Uterus (tissue), 4 donors: ENCODE measurements around the gene GEMIN5. TPM values are rescaled to one million over a fixed set of nuclear protein-coding genes. Genes with fewer than 3 reads are reported as not detected.
"Not testable (repeated sequence)": the region's sequence is repeated elsewhere in the genome, so short reads cannot be mapped to it uniquely, and the experiment has no call there.

Experiments
- DNase-seq, 2 donors: peaks; one replicate each; pipeline ENCODE4 v3.0.0-alpha.2; 2019 to 2020
- H3K27ac ChIP-seq, 2 donors: fragments of 200-600 bp; sonication (generic); 1 replicate in 1 of 2; 2 replicates in 1 of 2; pipeline ENCODE4 v1.5.1; 2016 to 2018
- H3K27me3 ChIP-seq, 2 donors: fragments of 200-600 bp; sonication (generic); one replicate each; pipeline ENCODE4 v1.5.1; 2018 to 2019; ENCODE audit warnings: control low read depth in 1 of 2
- H3K36me3 ChIP-seq, 2 donors: fragments of 200-600 bp; sonication (generic); one replicate each; pipeline ENCODE4 v1.5.1; 2019; ENCODE audit warnings: control low read depth in 1 of 2
- H3K4me1 ChIP-seq, 2 donors: fragments of 200-600 bp; sonication (generic); one replicate each; pipeline ENCODE4 v1.5.1; 2018 to 2019; ENCODE audit warnings: control low read depth in 1 of 2
- H3K4me3 ChIP-seq, 2 donors: fragments of 200-600 bp; sonication (generic); 1 replicate in 1 of 2; 2 replicates in 1 of 2; pipeline ENCODE4 v1.5.1; 2018 to 2019; ENCODE audit warnings: mild to moderate bottlenecking in 1 of 2
- H3K9me3 ChIP-seq, 2 donors: fragments of 200-600 bp; sonication (generic); one replicate each; pipeline ENCODE4 v1.5.1; 2019; ENCODE audit warnings: control low read depth in 1 of 2
- CTCF ChIP-seq, 4 experiments: fragments of 200-600 bp in 2 of 4; fragments of 450-650 bp in 2 of 4; sonication (generic) in 2 of 4; IDR thresholded peaks; one replicate each; pipeline ENCODE4 v1.5.1; 2016 to 2019; ENCODE audit warnings: antibody characterized with exemption in 4 of 4, mild to moderate bottlenecking in 2 of 4, moderate library complexity in 1 of 4
- POLR2A ChIP-seq, 2 donors: fragments of 450-650 bp; IDR thresholded peaks; one replicate each; pipeline ENCODE4 v1.6.1; 2016; ENCODE audit warnings: antibody characterized with exemption in 2 of 2, mild to moderate bottlenecking in 1 of 2, moderate library complexity in 1 of 2
- intact Hi-C: fragments of 100-400 bp; cut with DNase I; formaldehyde crosslinking; loops from one replicate; pipeline ENCODE4 v1.15.1; 2023; ENCODE audit warnings: low total_unique reads
- total RNA-seq, 4 donors: library from RNA; depleted of rRNA in 3 of 4; stranded (reverse); fragments of >200 nt in 3 of 4; gene quantifications; one replicate each; pipeline versions ENCODE4 v1.1.0 to v1.2.4, GENCODE V29; 2014 to 2023
- donor health status: DM: yes; HTN: yes; CAD: no.

The GEMIN5 gene
- 10 to 100 TPM in 3 of 4 donors, 1 to 10 TPM in 1; 10.0 to 26.5 (median 19.3) TPM for total RNA-seq

GRCh38 chr5:154937718-154938466 is at the start of gene GEMIN5:
GEMIN5 (minus strand) TSS chr5:154938211; CDS start chr5:154938133, 78 bp downstream.
- H3K27me3 ChIP-seq = no peaks in the 10 kb centered on the region
- peak within 1 kb of the TSS; percentile 49 to 81 for H3K4me3 ChIP-seq
- peaks cover 0 to 9% of the 10 kb centered on the region in 2 donors for H3K4me1 ChIP-seq
- no peaks in the 10 kb centered on the region for H3K36me3 ChIP-seq
- H3K27ac ChIP-seq = peak within 1 kb of the TSS; percentile 48 to 79
- intact Hi-C loops = loop anchor here (10.0 kb wide), 1 partner anchor 183 kb away; the partner anchor contains the start of gene LARP1
- DNase-seq = peak; percentile 74 to 85
- TF ChIP-seq CTCF (IDR thresholded peaks at IDR 0.05) = peak in 1 of 4 experiments; percentile 5
- peak in 1 of 2 donors; percentile 54 for TF ChIP-seq POLR2A (IDR thresholded peaks at IDR 0.05)
- H3K9me3 ChIP-seq = no peaks in the 10 kb centered on the region

GRCh38 chr5:154986151-154986550 is 48.1 kb upstream of the GEMIN5 start:
- Histone ChIP-seq H3K27ac (no peak overlapping the region), H3K4me3 (no peak overlapping the region), H3K4me1 (no peaks in the 10 kb centered on the region), H3K27me3 (no peaks in the 10 kb centered on the region), H3K36me3 (no peaks in the 10 kb centered on the region), H3K9me3 (no peaks in the 10 kb centered on the region)
- no peak for TF ChIP-seq CTCF (IDR thresholded peaks at IDR 0.05)
- TF ChIP-seq POLR2A (IDR thresholded peaks at IDR 0.05) = no peak
- intact Hi-C loops = no loop called here
- no peak for DNase-seq

- intact Hi-C loops = no loop called here
- Histone ChIP-seq H3K9me3 (no peaks in the 10 kb centered on the region), H3K36me3 (no peaks in the 10 kb centered on the region), H3K27ac (no peak overlapping the region), H3K4me3 (no peak overlapping the region), H3K27me3 (no peaks in the 10 kb centered on the region), H3K4me1 (no peaks in the 10 kb centered on the region)
- no peak for DNase-seq
- no peak for TF ChIP-seq POLR2A (IDR thresholded peaks at IDR 0.05)
- TF ChIP-seq CTCF (IDR thresholded peaks at IDR 0.05) = no peak
Measured at GRCh38 chr5:154984946-154985516, 47.0 kb upstream of the GEMIN5 start.

- H3K36me3 ChIP-seq, H3K4me1 ChIP-seq, intact Hi-C loops, H3K27ac ChIP-seq, DNase-seq, H3K4me3 ChIP-seq, H3K27me3 ChIP-seq, H3K9me3 ChIP-seq: not testable (repeated sequence)
Measured at GRCh38 chr5:154978294-154978693, 40.3 kb upstream of the GEMIN5 start.

- no peaks in the 10 kb centered on the region for H3K9me3 ChIP-seq
- no peak for DNase-seq
- no peak overlapping the region for H3K27ac ChIP-seq
- intact Hi-C loops = no loop called here
- H3K4me3 ChIP-seq = no peak overlapping the region
- no peak for TF ChIP-seq POLR2A (IDR thresholded peaks at IDR 0.05)
- TF ChIP-seq CTCF (IDR thresholded peaks at IDR 0.05) = no peak
- H3K27me3 ChIP-seq = no peaks in the 10 kb centered on the region
- H3K4me1 ChIP-seq = no peaks in the 10 kb centered on the region
- no peaks in the 10 kb centered on the region for H3K36me3 ChIP-seq
Measured at GRCh38 chr5:154977409-154977808, 39.4 kb upstream of the GEMIN5 start.

GRCh38 chr5:154976082-154976481 is 38.1 kb upstream of the GEMIN5 start:
- H3K4me1 ChIP-seq, DNase-seq, H3K27me3 ChIP-seq, H3K4me3 ChIP-seq, H3K36me3 ChIP-seq, H3K9me3 ChIP-seq, intact Hi-C loops, H3K27ac ChIP-seq: not testable (repeated sequence)
